ENCODE data around the gene MARCHF2. TPM values are rescaled to one million over a fixed set of nuclear protein-coding genes. Genes with fewer than 3 reads are reported as not detected.
A peak's percentile ranks its signal among the peaks of the same experiment; 100 is the strongest.

Gene MARCHF2
- total and polyA plus RNA-seq, 9 of the 15 experiments (the other 6 are each of a cell fraction or from before 2014, with no cell fraction given): 0.39 to 6.4 (median 2.2) TPM

DNA sequence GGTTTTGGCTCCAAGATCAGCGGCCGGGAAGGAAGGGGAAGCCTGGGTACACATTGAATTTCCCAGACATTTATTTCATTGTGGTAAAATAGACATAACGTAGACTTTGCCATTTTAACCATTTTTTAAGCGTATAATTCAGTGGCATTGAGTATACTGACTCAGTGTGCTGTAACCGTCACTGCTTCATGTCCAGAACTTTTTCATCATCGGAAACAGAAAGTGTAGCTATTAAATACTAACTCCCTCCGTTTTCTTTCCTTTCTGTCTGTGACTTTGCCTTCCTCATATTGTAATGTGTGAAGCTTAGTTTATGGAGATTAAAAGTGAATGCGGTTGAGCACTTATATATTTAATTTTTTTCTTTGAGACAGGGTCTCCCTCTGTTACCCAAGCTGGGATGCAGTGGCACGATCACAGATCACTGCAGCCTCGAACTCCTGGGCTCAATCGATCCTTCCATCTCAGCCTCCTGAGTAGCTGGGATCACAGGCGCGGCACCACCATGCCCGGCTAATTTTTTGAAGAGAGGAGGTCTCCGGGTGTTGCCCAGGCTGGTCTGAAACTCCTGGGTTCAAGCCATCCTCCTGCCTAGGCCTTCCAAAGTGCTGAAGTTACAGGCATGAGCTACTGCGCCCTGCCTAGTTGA is 33.1 kb downstream of the MARCHF2 start:
- no peak for FAIRE-seq

More for the DNA sequence above, 33.1 kb downstream of the MARCHF2 start:
- Histone ChIP-seq H3K9me1 (ENCODE audit: control insufficient read depth, insufficient read depth, low read length) (peaks cover 7% of the 10 kb centered on the region), H3K27ac (ENCODE audit: extremely low read depth, low read depth, low read length) (peak overlapping the region; percentile 98), H2AFZ (ENCODE audit: low read depth, low read length) (no peak overlapping the region), H3K4me1 (replicated peaks in 1 of 2; ENCODE audit: control insufficient read depth in 2 of 2, insufficient read depth in 2 of 2, low read length in 2 of 2) (peaks cover 23 to 38% of the 10 kb centered on the region in 2 experiments), H3K27me3 (ENCODE audit: control insufficient read depth in 2 of 2, insufficient read depth in 2 of 2, low read length in 2 of 2) (no peaks in the 10 kb centered on the region), H3K4me2 (ENCODE audit: insufficient read depth, low read length) (peak overlapping the region; percentile 88), H3K4me3 (peak overlapping the region; percentile 96), H3K9me3 (replicated peaks; ENCODE audit: control insufficient read depth, insufficient read depth, low read depth, low read length) (no peaks in the 10 kb centered on the region), H4K20me1 (replicated peaks; ENCODE audit: control insufficient read depth, insufficient read depth, low read length) (peaks cover 36% of the 10 kb centered on the region), H3K9ac (ENCODE audit: insufficient read depth in 1 of 2, low read depth in 2 of 2, low read length in 2 of 2) (peak overlapping the region; percentile 100), H3K36me3 (ENCODE audit: control insufficient read depth, insufficient read depth, low read length) (peaks cover 41% of the 10 kb centered on the region), H3K79me2 (ENCODE audit: control insufficient read depth, insufficient read depth, low read length) (peaks cover 63% of the 10 kb centered on the region)
- ChIA-PET CTCF (ENCODE audit: low intra/inter-chr PET ratio) (no interaction called here), POLR2A (interaction anchor here (0.6 to 4.4 kb wide), 10 partner anchors 11 to 104 kb away, joined by 3 to 31 read pairs (median 4); partner anchors contain the start of gene ZNF414)
- ATAC-seq (no peak), DNase-seq (ENCODE audit: extremely low read depth in 1 of 4, low spot score in 3 of 4) (no peak)
- BruUV-seq (replicated peaks): no TSS peak
- intact Hi-C loops (cut with micrococcal nuclease): no loop called here
- TF ChIP-seq, protein P1, sequence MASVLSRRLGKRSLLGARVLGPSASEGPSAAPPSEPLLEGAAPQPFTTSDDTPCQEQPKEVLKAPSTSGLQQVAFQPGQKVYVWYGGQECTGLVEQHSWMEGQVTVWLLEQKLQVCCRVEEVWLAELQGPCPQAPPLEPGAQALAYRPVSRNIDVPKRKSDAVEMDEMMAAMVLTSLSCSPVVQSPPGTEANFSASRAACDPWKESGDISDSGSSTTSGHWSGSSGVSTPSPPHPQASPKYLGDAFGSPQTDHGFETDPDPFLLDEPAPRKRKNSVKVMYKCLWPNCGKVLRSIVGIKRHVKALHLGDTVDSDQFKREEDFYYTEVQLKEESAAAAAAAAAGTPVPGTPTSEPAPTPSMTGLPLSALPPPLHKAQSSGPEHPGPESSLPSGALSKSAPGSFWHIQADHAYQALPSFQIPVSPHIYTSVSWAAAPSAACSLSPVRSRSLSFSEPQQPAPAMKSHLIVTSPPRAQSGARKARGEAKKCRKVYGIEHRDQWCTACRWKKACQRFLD (CRISPR knock-in tag; IDR thresholded peaks at IDR 0.05): 0 out of 2 replicates have a peak, but pooled peaks have one; percentile 29
- TF ChIP-seq, protein P2, sequence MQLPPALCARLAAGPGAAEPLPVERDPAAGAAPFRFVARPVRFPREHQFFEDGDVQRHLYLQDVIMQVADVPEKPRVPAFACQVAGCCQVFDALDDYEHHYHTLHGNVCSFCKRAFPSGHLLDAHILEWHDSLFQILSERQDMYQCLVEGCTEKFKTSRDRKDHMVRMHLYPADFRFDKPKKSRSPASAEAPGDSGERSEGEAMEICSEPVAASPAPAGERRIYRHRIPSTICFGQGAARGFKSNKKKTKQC (CRISPR knock-in tag; IDR thresholded peaks at IDR 0.05): no peak
- no peak for TF ChIP-seq RBM15 (IDR thresholded peaks at IDR 0.05; ENCODE audit: insufficient read depth, low read length)
- TF ChIP-seq POLR2B (IDR thresholded peaks at IDR 0.05; ENCODE audit: low read depth, partially characterized antibody): no peak
- TF ChIP-seq PHF8 (IDR thresholded peaks at IDR 0.05; ENCODE audit: borderline replicate concordance, low read length): no peak
- no peak for TF ChIP-seq TRIM28 (IDR thresholded peaks at IDR 0.05)
- no peak for TF ChIP-seq MEF2A (IDR thresholded peaks at IDR 0.05; ENCODE audit: control insufficient read depth, low read depth, low read length)
- no peak for TF ChIP-seq PTRF (tag; IDR thresholded peaks at IDR 0.05)
- TF ChIP-seq KAT8 (IDR thresholded peaks at IDR 0.05; ENCODE audit: low read depth): no peak
- TF ChIP-seq EP300 (IDR thresholded peaks at IDR 0.05; ENCODE audit: low read length): no peak
- TF ChIP-seq, protein P3, sequence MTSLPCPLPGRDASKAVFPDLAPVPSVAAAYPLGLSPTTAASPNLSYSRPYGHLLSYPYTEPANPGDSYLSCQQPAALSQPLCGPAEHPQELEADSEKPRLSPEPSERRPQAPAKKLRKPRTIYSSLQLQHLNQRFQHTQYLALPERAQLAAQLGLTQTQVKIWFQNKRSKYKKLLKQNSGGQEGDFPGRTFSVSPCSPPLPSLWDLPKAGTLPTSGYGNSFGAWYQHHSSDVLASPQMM (CRISPR knock-in tag; IDR thresholded peaks at IDR 0.05): no peak
- TF ChIP-seq, protein P4, sequence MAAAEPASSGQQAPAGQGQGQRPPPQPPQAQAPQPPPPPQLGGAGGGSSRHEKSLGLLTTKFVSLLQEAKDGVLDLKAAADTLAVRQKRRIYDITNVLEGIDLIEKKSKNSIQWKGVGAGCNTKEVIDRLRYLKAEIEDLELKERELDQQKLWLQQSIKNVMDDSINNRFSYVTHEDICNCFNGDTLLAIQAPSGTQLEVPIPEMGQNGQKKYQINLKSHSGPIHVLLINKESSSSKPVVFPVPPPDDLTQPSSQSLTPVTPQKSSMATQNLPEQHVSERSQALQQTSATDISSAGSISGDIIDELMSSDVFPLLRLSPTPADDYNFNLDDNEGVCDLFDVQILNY (CRISPR knock-in tag; IDR thresholded peaks at IDR 0.05): 0 out of 2 replicates have a peak, but pooled peaks have one; percentile 12
- in situ Hi-C loops (cut with MboI): no loop called here
- 39% methylated on average over 16 of the region's 16 CpGs for WGBS (ENCODE audit: insufficient coverage, low coverage, missing lambda C conversion rate)
